ENCODE results near the gene NACA2. TPM values are rescaled to one million over a fixed set of nuclear protein-coding genes. Genes with fewer than 3 reads are reported as not detected.
A peak's percentile ranks its signal among the peaks of the same experiment; 100 is the strongest.
"Not testable (repeated sequence)": the region's sequence is repeated elsewhere in the genome, so short reads cannot be mapped to it uniquely, and the experiment has no call there.

NACA2 gene
- total and polyA plus RNA-seq, 4 donors: 0.08 to 0.32 TPM; not detected in 2

DNA sequence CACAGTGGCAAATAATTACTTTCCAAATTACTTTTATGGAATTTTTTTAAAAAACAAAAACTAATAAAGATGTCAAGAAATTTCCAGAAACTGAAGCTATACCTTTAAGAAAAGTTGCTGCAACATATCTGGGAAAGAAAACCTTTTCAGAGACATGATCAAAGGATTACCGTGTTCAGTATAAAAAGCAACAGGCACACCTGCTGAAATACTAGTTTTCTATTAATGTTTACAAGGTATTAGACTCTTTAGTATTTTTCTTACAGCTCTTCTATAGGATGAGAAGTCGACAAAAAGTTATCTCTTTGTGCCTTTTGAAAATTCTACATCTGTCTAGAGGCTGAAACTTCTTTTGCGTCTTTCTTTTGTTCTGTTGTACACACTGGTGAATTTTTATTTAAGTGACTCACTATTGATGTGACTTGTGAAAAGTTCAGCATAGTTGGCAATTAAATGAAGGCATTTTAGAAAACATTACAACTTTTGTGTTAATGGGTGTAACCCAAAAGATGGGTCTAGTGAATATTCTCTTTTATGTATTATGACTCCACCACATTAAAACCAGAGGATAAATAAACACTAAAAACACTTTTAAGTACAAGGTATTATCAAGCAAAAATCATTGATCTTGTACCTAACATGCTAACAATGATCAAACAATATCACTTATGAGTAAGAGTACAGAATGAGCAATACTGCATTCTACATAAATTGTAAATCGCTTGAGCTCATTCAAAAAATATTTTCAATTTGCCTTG, 23.8 kb downstream of the NACA2 start:
- 65% methylated on average over 4 of the region's 4 CpGs for WGBS
- no peak for DNase-seq (ENCODE audit: low spot score)
- TF ChIP-seq RAD21 (IDR thresholded peaks at IDR 0.05) (no peak), TAF1 (conservative IDR thresholded peaks at IDR 0.05) (peak; percentile 5)
- no peaks in the 10 kb centered on the region for H3K4me1 ChIP-seq (ENCODE audit: control insufficient read depth in 4 of 4, insufficient read depth in 4 of 4, low read length in 3 of 4)
- no peak overlapping the region for H3K9ac ChIP-seq (ENCODE audit: low read depth in 1 of 2, low read length in 2 of 2)
- no peaks in the 10 kb centered on the region for H3K36me3 ChIP-seq (ENCODE audit: control insufficient read depth in 4 of 4, insufficient read depth in 3 of 4, low read depth in 1 of 4, low read length in 3 of 4)
- no peak overlapping the region for H3K27ac ChIP-seq (ENCODE audit: low read depth in 1 of 2, low read length in 2 of 2)
- H3K27me3 ChIP-seq (ENCODE audit: control insufficient read depth in 4 of 4, insufficient read depth in 4 of 4, low read length in 3 of 4): no peaks in the 10 kb centered on the region
- H3K9me3 ChIP-seq (ENCODE audit: control insufficient read depth in 4 of 4, low read length in 3 of 4): peaks cover 0 to 4% (median 1%) of the 10 kb centered on the region in 4 donors
- no peak overlapping the region for H3K4me3 ChIP-seq (ENCODE audit: low read depth in 1 of 3, low read length in 3 of 3)

DNA sequence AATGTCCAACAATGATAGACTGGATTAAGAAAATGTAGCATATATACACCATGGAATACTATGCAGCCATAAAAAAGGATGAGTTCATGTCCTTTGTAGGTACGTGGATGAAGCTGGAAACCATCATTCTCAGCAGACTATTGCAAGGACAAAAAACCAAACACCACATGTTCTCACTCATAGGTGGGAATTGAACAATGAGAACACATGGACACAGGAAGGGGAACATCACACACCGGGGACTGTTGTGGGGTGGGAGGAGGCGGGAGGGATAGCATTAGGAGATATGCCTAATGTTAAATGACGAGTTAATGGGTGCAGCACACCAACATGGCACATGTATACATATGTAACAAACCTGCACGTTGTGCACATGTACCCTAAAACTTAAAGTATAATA, 24.6 kb downstream of the NACA2 start:
- not testable (repeated sequence) for H3K9me3 ChIP-seq (ENCODE audit: control insufficient read depth in 4 of 4, low read length in 3 of 4); H3K4me1 ChIP-seq (ENCODE audit: control insufficient read depth in 4 of 4, insufficient read depth in 4 of 4, low read length in 3 of 4); H3K27me3 ChIP-seq (ENCODE audit: control insufficient read depth in 4 of 4, insufficient read depth in 4 of 4, low read length in 3 of 4); H3K27ac ChIP-seq (ENCODE audit: low read depth in 1 of 2, low read length in 2 of 2); DNase-seq (ENCODE audit: low spot score); H3K9ac ChIP-seq (ENCODE audit: low read depth in 1 of 2, low read length in 2 of 2); H3K36me3 ChIP-seq (ENCODE audit: control insufficient read depth in 4 of 4, insufficient read depth in 3 of 4, low read depth in 1 of 4, low read length in 3 of 4); H3K4me3 ChIP-seq (ENCODE audit: low read depth in 1 of 3, low read length in 3 of 3)
- WGBS: 90% methylated on average over 5 of the region's 5 CpGs

DNA sequence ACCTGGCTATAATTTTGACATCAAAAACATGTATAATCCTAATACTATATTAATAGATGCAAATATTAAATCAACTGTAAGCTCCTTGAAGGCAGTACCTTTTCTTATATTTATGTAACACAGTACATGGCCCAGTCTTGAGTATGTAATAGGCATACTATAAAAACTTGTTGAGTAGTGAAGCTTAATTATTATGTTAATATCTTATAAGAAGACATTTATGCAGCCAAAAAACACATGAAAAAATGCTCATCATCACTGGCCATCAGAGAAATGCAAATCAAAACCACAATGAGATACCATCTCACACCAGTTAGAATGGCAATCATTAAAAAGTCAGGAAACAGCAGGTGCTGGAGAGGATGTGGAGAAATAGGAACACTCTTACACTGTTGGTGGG, 25.2 kb downstream of the NACA2 start:
- H3K27ac ChIP-seq (ENCODE audit: low read depth in 1 of 2, low read length in 2 of 2); H3K27me3 ChIP-seq (ENCODE audit: control insufficient read depth in 4 of 4, insufficient read depth in 4 of 4, low read length in 3 of 4); H3K36me3 ChIP-seq (ENCODE audit: control insufficient read depth in 4 of 4, insufficient read depth in 3 of 4, low read depth in 1 of 4, low read length in 3 of 4); H3K9ac ChIP-seq (ENCODE audit: low read depth in 1 of 2, low read length in 2 of 2); H3K4me1 ChIP-seq (ENCODE audit: control insufficient read depth in 4 of 4, insufficient read depth in 4 of 4, low read length in 3 of 4); DNase-seq (ENCODE audit: low spot score); H3K4me3 ChIP-seq (ENCODE audit: low read depth in 1 of 3, low read length in 3 of 3); H3K9me3 ChIP-seq (ENCODE audit: control insufficient read depth in 4 of 4, low read length in 3 of 4): not testable (repeated sequence)

DNA sequence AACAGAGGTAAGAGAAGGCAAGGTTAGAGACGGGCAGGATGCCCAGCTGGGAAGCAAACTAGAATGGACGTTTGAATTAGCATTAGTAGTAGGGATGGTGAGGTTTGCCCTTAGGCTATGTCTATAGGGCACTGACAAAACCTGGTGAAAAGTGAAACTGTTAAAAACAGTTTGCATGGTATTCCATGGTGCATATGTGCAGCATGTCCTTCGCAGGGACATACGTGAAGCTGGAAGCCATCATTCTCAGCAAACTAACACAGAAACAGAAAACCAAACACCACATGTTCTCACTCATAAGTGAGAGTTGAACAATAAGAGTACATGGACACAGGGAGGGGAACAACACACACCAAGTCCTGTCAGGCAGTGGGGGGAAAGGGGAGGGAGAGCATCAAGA, 25.8 kb downstream of the NACA2 start:
- Histone ChIP-seq H3K4me3 (ENCODE audit: low read depth in 1 of 3, low read length in 3 of 3) (no peak overlapping the region), H3K9me3 (ENCODE audit: control insufficient read depth in 4 of 4, low read length in 3 of 4) (peaks cover 0 to 2% (median 0%) of the 10 kb centered on the region in 4 donors), H3K4me1 (ENCODE audit: control insufficient read depth in 4 of 4, insufficient read depth in 4 of 4, low read length in 3 of 4) (no peaks in the 10 kb centered on the region), H3K27ac (ENCODE audit: low read depth in 1 of 2, low read length in 2 of 2) (no peak overlapping the region), H3K36me3 (ENCODE audit: control insufficient read depth in 4 of 4, insufficient read depth in 3 of 4, low read depth in 1 of 4, low read length in 3 of 4) (no peaks in the 10 kb centered on the region), H3K9ac (ENCODE audit: low read depth in 1 of 2, low read length in 2 of 2) (no peak overlapping the region), H3K27me3 (ENCODE audit: control insufficient read depth in 4 of 4, insufficient read depth in 4 of 4, low read length in 3 of 4) (no peaks in the 10 kb centered on the region)
- DNase-seq (ENCODE audit: low spot score): no peak
- TF ChIP-seq RAD21 (IDR thresholded peaks at IDR 0.05) (no peak), JUND (IDR thresholded peaks at IDR 0.05) (no peak), NR2F2 (IDR thresholded peaks at IDR 0.05) (no peak), GABPA (IDR thresholded peaks at IDR 0.05 in 1 of 2, conservative IDR thresholded peaks at IDR 0.05 in 1 of 2) (no peak), FOXA2 (IDR thresholded peaks at IDR 0.05) (no peak), RXRA (IDR thresholded peaks at IDR 0.05) (no peak), YY1 (IDR thresholded peaks at IDR 0.05) (no peak), SP1 (IDR thresholded peaks at IDR 0.05) (no peak)
- TF ChIP-seq, protein P1, sequence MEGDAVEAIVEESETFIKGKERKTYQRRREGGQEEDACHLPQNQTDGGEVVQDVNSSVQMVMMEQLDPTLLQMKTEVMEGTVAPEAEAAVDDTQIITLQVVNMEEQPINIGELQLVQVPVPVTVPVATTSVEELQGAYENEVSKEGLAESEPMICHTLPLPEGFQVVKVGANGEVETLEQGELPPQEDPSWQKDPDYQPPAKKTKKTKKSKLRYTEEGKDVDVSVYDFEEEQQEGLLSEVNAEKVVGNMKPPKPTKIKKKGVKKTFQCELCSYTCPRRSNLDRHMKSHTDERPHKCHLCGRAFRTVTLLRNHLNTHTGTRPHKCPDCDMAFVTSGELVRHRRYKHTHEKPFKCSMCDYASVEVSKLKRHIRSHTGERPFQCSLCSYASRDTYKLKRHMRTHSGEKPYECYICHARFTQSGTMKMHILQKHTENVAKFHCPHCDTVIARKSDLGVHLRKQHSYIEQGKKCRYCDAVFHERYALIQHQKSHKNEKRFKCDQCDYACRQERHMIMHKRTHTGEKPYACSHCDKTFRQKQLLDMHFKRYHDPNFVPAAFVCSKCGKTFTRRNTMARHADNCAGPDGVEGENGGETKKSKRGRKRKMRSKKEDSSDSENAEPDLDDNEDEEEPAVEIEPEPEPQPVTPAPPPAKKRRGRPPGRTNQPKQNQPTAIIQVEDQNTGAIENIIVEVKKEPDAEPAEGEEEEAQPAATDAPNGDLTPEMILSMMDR (IDR thresholded peaks at IDR 0.05; ENCODE audit: low read depth, low read length, missing input control): no peak
- TF ChIP-seq, protein P2, sequence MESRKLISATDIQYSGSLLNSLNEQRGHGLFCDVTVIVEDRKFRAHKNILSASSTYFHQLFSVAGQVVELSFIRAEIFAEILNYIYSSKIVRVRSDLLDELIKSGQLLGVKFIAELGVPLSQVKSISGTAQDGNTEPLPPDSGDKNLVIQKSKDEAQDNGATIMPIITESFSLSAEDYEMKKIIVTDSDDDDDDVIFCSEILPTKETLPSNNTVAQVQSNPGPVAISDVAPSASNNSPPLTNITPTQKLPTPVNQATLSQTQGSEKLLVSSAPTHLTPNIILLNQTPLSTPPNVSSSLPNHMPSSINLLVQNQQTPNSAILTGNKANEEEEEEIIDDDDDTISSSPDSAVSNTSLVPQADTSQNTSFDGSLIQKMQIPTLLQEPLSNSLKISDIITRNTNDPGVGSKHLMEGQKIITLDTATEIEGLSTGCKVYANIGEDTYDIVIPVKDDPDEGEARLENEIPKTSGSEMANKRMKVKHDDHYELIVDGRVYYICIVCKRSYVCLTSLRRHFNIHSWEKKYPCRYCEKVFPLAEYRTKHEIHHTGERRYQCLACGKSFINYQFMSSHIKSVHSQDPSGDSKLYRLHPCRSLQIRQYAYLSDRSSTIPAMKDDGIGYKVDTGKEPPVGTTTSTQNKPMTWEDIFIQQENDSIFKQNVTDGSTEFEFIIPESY (IDR thresholded peaks at IDR 0.05): no peak
- TF ChIP-seq, protein P3, sequence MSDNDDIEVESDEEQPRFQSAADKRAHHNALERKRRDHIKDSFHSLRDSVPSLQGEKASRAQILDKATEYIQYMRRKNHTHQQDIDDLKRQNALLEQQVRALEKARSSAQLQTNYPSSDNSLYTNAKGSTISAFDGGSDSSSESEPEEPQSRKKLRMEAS (IDR thresholded peaks at IDR 0.05): no peak
- WGBS: 65% methylated on average over 4 of the region's 4 CpGs
